B cell (primary cell): Measurements from ENCODE around the gene CTNNA1. TPM values are rescaled to one million over a fixed set of nuclear protein-coding genes. Genes with fewer than 3 reads are reported as not detected.

Experiments
- ATAC-seq: fragments of 200-7000 bp; cut with Tn5 transposase; one replicate; pipeline ENCODE4 v1.10.0; 2021; ENCODE audit warnings: low read depth, mild to moderate bottlenecking, moderate number of reproducible peaks, moderate library complexity
- CTCF ChIA-PET: fragments of 350-600 bp; sonication (Branson Sonifier 250); formaldehyde crosslinking; loops from one replicate; lab custom pipeline; 2021; ENCODE audit warnings: antibody characterized with exemption, inconsistent platforms; lab: Charles Lee
- POLR2A ChIA-PET: fragments of 350-600 bp; sonication (Branson Sonifier 250); formaldehyde crosslinking; loops from one replicate; lab custom pipeline; 2021; ENCODE audit warnings: antibody characterized with exemption; lab: Charles Lee
- DNase-seq: peaks from one replicate; pipeline ENCODE4 v3.0.0; 2013
- H2AFZ ChIP-seq: 2 replicates; pipeline ENCODE4 v1.6.1; 2012; ENCODE audit warnings: mild to moderate bottlenecking, low read depth, low read length; ENCODE audit not compliant: insufficient read depth, poor library complexity, severe bottlenecking
- H3K27ac ChIP-seq, 2 donors: 1 replicate in 1 of 2; 2 replicates in 1 of 2; pipeline ENCODE4 v1.5.1; 2012 to 2013; ENCODE audit warnings: low read length in 2 of 2, mild to moderate bottlenecking in 2 of 2, moderate library complexity in 1 of 2
- H3K27me3 ChIP-seq, 4 experiments: fragments of 200-600 bp in 1 of 4; sonication (generic) in 1 of 4; replicated peaks in 1 of 4; 1 replicate in 2 of 4; 2 replicates in 2 of 4; pipeline versions ENCODE4 v1.6.1 to v1.7.0; 2013 to 2016; ENCODE audit warnings: low read length in 3 of 4, mild to moderate bottlenecking in 2 of 4, mixed read lengths in 1 of 4, moderate library complexity in 1 of 4; ENCODE audit not compliant: insufficient read depth in 4 of 4, control insufficient read depth in 3 of 4; ENCODE audit errors: control extremely low read depth in 1 of 4
- H3K36me3 ChIP-seq, 2 experiments: replicated peaks in 1 of 2; 1 replicate in 1 of 2; 2 replicates in 1 of 2; pipeline versions ENCODE4 v1.6.1 to v1.7.1; 2013; ENCODE audit warnings: low read length in 1 of 2; ENCODE audit not compliant: insufficient read depth in 2 of 2, control insufficient read depth in 1 of 2; ENCODE audit errors: control extremely low read depth in 1 of 2, extremely low read depth in 1 of 2
- H3K4me1 ChIP-seq, 2 donors: fragments of 200-600 bp in 1 of 2; sonication (generic) in 1 of 2; 1 replicate in 1 of 2; 2 replicates in 1 of 2; pipeline versions ENCODE4 v1.5.1 to v1.6.1; 2013 to 2017; ENCODE audit warnings: low read length in 2 of 2; ENCODE audit not compliant: control insufficient read depth in 2 of 2, insufficient read depth in 2 of 2
- H3K4me2 ChIP-seq: replicated peaks from 2 replicates; pipeline ENCODE3; 2012; ENCODE audit warnings: mild to moderate bottlenecking, low read depth, low read length; ENCODE audit not compliant: poor library complexity, severe bottlenecking
- H3K4me3 ChIP-seq, 5 experiments: fragments of 200-600 bp in 1 of 5; sonication (generic) in 1 of 5; 1 replicate in 3 of 5; 2 replicates in 2 of 5; pipeline versions ENCODE4 v1.5.1 to v1.7.0; 2011 to 2016; ENCODE audit warnings: low read length in 4 of 5, mild to moderate bottlenecking in 4 of 5, low read depth in 2 of 5, control low read depth in 1 of 5, moderate library complexity in 1 of 5; ENCODE audit not compliant: insufficient read depth in 1 of 5; ENCODE audit errors: control extremely low read depth in 1 of 5, extremely low read depth in 1 of 5
- H3K79me2 ChIP-seq: fragments of 200-600 bp; sonication (generic); one replicate; pipeline ENCODE4 v1.6.0; 2016; ENCODE audit warnings: low read length; ENCODE audit not compliant: control insufficient read depth, insufficient read depth
- H3K9ac ChIP-seq: fragments of 200-600 bp; sonication (generic); 2 replicates; pipeline ENCODE4 v1.6.1; 2017; ENCODE audit warnings: mild to moderate bottlenecking, low read length, moderate library complexity
- H3K9me3 ChIP-seq, 3 donors: one replicate each; pipeline versions ENCODE4 v1.6.1 to v1.7.1; 2013; ENCODE audit warnings: low read length in 2 of 3; ENCODE audit not compliant: control insufficient read depth in 2 of 3, insufficient read depth in 1 of 3; ENCODE audit errors: control extremely low read depth in 1 of 3
- H4K20me1 ChIP-seq: 2 replicates; pipeline ENCODE4 v1.6.0; 2012; ENCODE audit warnings: mild to moderate bottlenecking, low read length; ENCODE audit not compliant: insufficient read depth, control insufficient read depth, poor library complexity, severe bottlenecking
- H3K27ac Mint-ChIP-seq: one replicate; pipeline ENCODE4 v1.8.0; 2021; ENCODE audit warnings: mixed read lengths
- H3K27me3 Mint-ChIP-seq: one replicate; pipeline ENCODE4 v1.8.0; 2021; ENCODE audit warnings: mixed read lengths
- H3K4me1 Mint-ChIP-seq: one replicate; pipeline ENCODE4 v1.8.0; 2021; ENCODE audit warnings: mixed read lengths
- H3K4me3 Mint-ChIP-seq: one replicate; pipeline ENCODE4 v1.8.0; 2021; ENCODE audit warnings: mixed read lengths
- H3K9me3 Mint-ChIP-seq: one replicate; pipeline ENCODE4 v1.8.0; 2022; ENCODE audit warnings: mixed read lengths; ENCODE audit not compliant: insufficient read depth
- CTCF ChIP-seq: fragments of 200-600 bp; IDR thresholded peaks from one replicate; pipeline ENCODE4 v1.8.0; 2022; ENCODE audit warnings: antibody characterized with exemption, mild to moderate bottlenecking
- EZH2 ChIP-seq: IDR thresholded peaks from 2 replicates; pipeline ENCODE4 v1.6.1; 2012; ENCODE audit warnings: borderline replicate concordance, low read depth, mild to moderate bottlenecking, moderate library complexity, low read length; ENCODE audit not compliant: insufficient read depth, poor library complexity, severe bottlenecking
- WGBS: methylation state at CpG from one replicate; pipeline ENCODE4 v1.1.5; 2013; ENCODE audit warnings: missing lambda C conversion rate; ENCODE audit not compliant: insufficient coverage; 5-methylcytosine and 5-hydroxymethylcytosine counted together
- intact Hi-C: fragments of 100-400 bp; cut with micrococcal nuclease; formaldehyde crosslinking; loops from one replicate; pipeline ENCODE4 v1.10.0; 2022
- polyA plus RNA-seq: library from polyadenylated mRNA; depleted of rRNA; stranded (reverse); fragments of >200 nt; gene quantifications from 2 replicates; pipeline ENCODE4 v1.2.3, GENCODE V29; 2012
- total RNA-seq, 2 donors: library from RNA; stranded (reverse); fragments of 120-200 nt in 1 of 2; gene quantifications; 1 replicate in 1 of 2; 2 replicates in 1 of 2; pipeline versions ENCODE4 v1.2.3 to v1.2.4, GENCODE V29; 2013 to 2022

Gene CTNNA1
- total and polyA plus RNA-seq, 2 donors (not counting 1 experiment from before 2014, with no cell fraction given), result 22.7 to 96.0 TPM

GRCh38 chr5:138911441-138911840, 158.2 kb downstream of the CTNNA1 start:
- ChIA-PET CTCF (no interaction called here), POLR2A (no interaction called here)
- H3K27ac Mint-ChIP-seq, result no peak overlapping the region
- H3K27me3 Mint-ChIP-seq, result no peaks in the 10 kb centered on the region
- no peak overlapping the region for H3K4me3 ChIP-seq
- peaks cover 0 to 10% of the 10 kb centered on the region in 2 experiments for H3K36me3 ChIP-seq
- H3K27ac ChIP-seq, result no peak overlapping the region
- H3K4me1 ChIP-seq, result no peaks in the 10 kb centered on the region
- peaks cover 3% of the 10 kb centered on the region for H3K4me1 Mint-ChIP-seq
- no peaks in the 10 kb centered on the region for H4K20me1 ChIP-seq
- H3K9me3 ChIP-seq, result no peaks in the 10 kb centered on the region
- TF ChIP-seq EZH2 (no peak), CTCF (no peak)
- intact Hi-C loops, result no loop called here
- no peak overlapping the region for H3K4me2 ChIP-seq
- no peak overlapping the region for H3K4me3 Mint-ChIP-seq
- no peak for ATAC-seq
- no peak overlapping the region for H2AFZ ChIP-seq
- no peaks in the 10 kb centered on the region for H3K9me3 Mint-ChIP-seq
- no peaks in the 10 kb centered on the region for H3K27me3 ChIP-seq
- H3K9ac ChIP-seq, result no peak overlapping the region
- DNase-seq, result no peak
- H3K79me2 ChIP-seq, result no peaks in the 10 kb centered on the region

- DNase-seq, result no peak
- no peak for ATAC-seq
- Histone ChIP-seq H3K9ac (no peak overlapping the region), H3K27me3 (no peaks in the 10 kb centered on the region), H3K36me3 (peaks cover 0 to 6% of the 10 kb centered on the region in 2 experiments), H3K4me1 (no peaks in the 10 kb centered on the region), H4K20me1 (no peaks in the 10 kb centered on the region), H3K27ac (no peak overlapping the region), H3K4me3 (no peak overlapping the region), H3K9me3 (no peaks in the 10 kb centered on the region), H3K4me2 (no peak overlapping the region), H3K79me2 (no peaks in the 10 kb centered on the region), H2AFZ (no peak overlapping the region)
- no peak overlapping the region for H3K27ac Mint-ChIP-seq
- no peaks in the 10 kb centered on the region for H3K9me3 Mint-ChIP-seq
- ChIA-PET POLR2A (no interaction called here), CTCF (no interaction called here)
- H3K27me3 Mint-ChIP-seq, result no peaks in the 10 kb centered on the region
- peaks cover 3% of the 10 kb centered on the region for H3K4me1 Mint-ChIP-seq
- TF ChIP-seq CTCF, result no peak
- no peak for TF ChIP-seq EZH2
- H3K4me3 Mint-ChIP-seq, result no peak overlapping the region
- intact Hi-C loops, result no loop called here
- WGBS, result 96% methylated on average over 3 of the region's 4 CpGs
These were observed 158.9 kb downstream of the CTNNA1 start for GRCh38 chr5:138912093-138912492.
